HG03064 (cell line): ENCODE data around the gene CPN1.
"Not testable (repeated sequence)": the region's sequence is repeated elsewhere in the genome, so short reads cannot be mapped to it uniquely, and the experiment has no call there.

ENCODE experiments used
- ATAC-seq: cut with Tn5 transposase; IDR thresholded peaks from one replicate; pipeline ENCODE4 v1.9.1; 2021; ENCODE audit warnings: low read depth; ENCODE audit not compliant: unreplicated experiment

Gene CPN1

GRCh38 chr10:100081075-100082001, at the start of gene CPN1:
TSS of gene CPN1 (minus strand) at chr10:100081869. CDS start at chr10:100081625, 244 bp downstream.
- ATAC-seq: no peak

DNA sequence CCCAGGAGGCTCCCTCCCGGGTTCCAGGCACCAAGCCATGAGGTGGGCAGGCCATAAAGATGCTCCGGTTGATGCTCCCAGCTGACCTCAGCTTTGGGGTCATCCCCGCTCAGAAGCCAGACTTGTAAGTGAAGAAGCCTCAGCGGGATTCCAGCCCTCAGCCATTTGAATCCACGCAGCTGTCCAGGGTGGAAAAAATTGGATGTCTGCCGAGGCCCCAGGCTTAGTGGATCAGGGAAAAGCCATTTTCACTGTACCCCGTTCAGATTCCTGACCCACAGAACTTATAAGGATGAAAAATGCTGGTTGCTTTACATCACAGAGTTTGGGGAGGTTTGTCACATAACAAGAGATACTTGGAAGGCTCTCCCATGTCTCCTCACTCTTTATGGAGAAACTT, 49.2 kb upstream of the CPN1 start:
- ATAC-seq: no peak

DNA sequence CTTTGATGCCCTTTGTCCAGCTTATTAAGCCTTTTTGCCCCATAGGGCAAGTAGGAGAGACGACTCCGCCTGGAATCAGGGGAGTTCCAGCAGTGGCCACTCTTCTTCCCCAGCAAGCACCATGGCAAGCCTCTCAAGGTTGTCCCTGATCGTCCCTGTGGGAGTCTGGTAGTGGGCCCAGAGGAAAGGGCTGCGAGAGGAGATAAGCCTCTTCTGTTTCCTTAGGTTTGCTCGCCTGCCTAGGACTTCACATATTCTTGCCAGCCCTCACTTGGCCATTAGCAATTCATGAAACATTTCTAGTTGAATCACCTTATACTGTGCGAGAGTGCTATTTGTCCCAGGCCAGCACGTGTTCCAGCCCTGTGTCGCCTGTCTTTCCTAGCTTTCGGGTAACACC, 47.8 kb upstream of the CPN1 start:
- ATAC-seq: no peak

DNA sequence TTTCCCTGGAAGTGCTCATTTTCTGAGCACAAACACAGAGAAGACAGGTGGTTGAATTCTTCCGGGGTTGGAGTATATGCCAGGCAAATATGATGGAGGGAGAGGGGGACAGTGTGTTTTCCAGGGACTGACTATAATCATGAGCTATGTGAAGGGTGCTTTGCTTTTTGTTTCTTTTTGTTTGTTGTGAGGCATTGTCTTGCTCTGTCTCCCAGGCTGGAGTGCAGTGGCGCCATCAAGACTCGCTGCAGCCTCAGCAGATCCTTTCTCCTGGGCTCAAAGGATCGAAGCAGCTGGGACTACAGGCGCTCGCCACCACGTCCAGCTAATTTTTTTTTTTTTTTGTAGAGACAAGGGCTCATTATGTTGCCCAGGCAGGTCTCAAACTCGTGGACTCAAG, 47.3 kb upstream of the CPN1 start:
- ATAC-seq: no peak

GRCh38 chr10:100125335-100125734, 43.7 kb upstream of the CPN1 start:
- ATAC-seq: not testable (repeated sequence)

DNA sequence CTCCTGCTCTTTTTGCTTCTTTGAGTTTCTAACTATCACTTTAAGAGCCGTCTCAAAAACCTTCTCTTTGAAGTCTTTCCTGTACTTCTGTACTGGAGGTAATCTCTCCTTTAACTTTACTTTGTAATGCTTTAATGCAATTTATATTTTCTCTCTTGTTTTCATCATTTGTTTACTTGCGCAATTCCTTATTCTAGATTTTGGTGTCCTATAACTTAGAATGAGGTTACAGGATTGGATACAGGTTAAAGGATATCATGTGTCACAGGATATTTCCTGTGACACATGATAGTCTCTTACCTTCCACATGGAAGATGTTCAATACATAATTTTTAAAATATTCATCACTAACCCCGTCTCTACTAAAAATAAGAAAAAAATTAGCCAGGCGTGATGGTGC, 42.4 kb upstream of the CPN1 start:
- no peak for ATAC-seq

DNA sequence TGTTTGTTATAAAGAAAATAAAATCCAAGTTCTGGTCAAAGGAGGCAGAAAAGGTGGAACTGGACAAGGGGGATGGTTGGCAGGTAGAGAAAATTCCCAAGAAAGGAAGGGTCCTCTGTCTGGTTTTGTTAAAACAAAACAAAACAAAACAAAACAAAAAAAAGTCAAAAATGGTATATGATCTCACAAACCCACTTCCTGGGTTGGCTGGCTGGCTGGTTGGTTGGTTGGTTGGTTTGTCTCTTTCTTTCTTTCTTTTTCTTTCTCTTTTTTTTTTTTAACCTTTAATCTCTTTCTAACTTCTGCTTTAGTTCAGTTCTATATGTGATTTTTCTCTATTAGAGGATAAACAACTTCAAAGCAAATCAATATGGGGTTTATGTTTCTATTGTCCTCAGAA, 41.1 kb upstream of the CPN1 start:
- no peak for ATAC-seq

GRCh38 chr10:100120550-100120949, 38.9 kb upstream of the CPN1 start:
- no peak for ATAC-seq

DNA sequence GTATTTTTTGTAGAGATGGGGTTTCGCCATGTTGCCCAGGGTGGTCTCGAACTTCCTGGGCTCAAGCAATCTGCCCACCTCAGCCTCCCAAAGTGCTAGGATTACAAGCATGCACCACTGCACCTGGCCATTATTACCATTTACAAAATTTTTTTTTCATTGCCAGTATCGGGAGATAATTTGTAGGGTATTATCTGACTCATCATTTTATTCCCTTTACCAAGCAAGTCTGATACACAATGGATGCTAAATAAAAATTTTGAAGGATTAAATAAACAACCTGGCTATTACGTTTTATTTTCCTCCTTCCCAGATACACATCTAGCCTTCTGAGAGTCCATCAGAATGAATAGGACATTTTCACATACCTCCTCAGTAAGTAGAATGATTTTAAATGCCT, 38.1 kb upstream of the CPN1 start:
- ATAC-seq: no peak

GRCh38 chr10:100114976-100115770, 33.5 kb upstream of the CPN1 start:
- ATAC-seq: no peak

- no peak for ATAC-seq
Measured at GRCh38 chr10:100114460-100114859, 32.8 kb upstream of the CPN1 start.

- no peak for ATAC-seq
Measured at GRCh38 chr10:100109670-100110069, 28.0 kb upstream of the CPN1 start.

DNA sequence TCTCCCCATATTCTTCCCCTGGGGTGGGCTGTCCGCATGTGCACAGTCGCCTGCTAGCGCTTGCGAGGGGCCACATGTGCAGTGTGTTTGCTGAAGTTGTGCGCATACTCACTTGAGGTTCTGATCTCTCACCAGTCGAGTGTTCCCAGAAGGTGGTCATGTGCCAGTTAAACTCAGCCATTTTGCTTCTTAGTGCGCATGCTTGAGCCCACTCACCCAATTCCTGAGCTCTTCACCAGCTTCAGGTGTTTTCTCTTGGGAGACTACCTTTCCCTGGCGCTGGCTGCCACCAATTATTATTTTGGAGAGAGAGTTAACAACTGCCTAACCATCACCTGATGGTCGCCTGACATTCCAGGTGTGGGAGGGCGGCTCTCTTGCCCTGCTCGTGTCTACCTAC, 25.2 kb upstream of the CPN1 start:
- ATAC-seq: no peak

GRCh38 chr10:100104300-100104699, 22.6 kb upstream of the CPN1 start:
- ATAC-seq: no peak

GRCh38 chr10:100103581-100103980, 21.9 kb upstream of the CPN1 start:
- ATAC-seq: no peak

DNA sequence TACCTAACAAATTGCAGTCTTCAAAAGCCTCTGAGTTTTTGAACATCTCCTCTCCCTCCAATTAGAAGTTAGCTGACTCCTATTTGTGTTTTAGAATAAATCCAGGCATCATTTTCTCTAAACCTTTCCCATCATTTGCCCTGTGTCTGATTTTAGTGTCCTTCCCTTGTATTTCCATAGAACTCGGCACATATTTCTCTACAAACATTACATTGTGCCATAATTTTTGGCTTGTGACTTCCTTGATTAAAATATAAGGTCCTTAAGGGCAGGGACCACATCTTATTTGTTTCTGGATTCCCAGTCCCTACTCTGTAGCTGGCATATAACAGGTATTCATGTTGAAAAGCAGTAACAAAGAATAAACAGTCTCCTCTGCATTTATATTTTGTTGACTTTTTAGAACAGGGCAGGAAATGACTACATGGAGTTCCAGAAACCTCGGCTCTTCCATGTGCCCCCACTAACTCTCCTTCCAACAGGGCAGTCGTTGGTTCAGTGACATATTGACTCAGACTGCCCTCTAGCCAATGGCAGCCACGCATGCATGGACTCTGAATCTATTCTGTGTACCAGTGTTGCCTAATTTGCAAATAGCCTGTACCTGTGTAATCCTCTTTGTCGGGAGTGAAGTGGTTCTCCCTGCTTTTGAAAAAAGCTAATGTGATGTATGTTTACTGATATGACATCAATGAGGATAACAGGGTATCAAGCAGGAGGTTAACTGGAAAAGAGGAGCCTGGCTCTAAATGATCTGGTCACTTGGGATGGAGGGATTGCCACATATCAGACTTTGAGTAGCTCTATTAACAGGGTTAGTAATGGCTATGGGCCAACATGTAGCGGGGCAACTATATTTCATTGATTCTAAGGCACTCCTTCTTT, 19.8 kb upstream of the CPN1 start:
- ATAC-seq: no peak

- no peak for ATAC-seq
Measured at GRCh38 chr10:100100651-100101184, 19.0 kb upstream of the CPN1 start.

- ATAC-seq: no peak
Measured at GRCh38 chr10:100089241-100089640, 7.6 kb upstream of the CPN1 start.

GRCh38 chr10:100086708-100087107, 5.0 kb upstream of the CPN1 start:
- not testable (repeated sequence) for ATAC-seq

DNA sequence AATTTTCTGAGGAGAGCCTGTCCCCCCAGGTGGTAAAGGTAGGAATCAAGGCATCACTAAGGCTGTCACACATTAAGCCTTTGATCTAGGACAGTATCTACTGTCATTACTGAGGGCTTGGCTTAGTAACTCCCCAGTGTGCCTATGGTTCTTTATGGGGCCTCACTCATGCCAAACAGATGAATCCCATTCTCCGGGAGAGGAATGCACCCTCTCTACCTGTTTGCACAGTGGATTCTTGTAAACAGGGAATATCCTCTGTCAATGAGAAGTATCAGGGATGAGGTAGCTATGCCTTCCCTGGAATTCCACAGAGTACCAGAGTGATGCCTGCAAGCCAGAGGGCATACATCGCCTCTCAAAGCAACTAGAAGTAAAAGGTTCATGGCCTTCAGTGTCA, 3.9 kb upstream of the CPN1 start:
- no peak for ATAC-seq
